Astrocyte (in vitro differentiated cells and primary cell): Measurements from ENCODE around the gene PISD.

ENCODE experiments used
- CTCF ChIP-seq: IDR thresholded peaks from 2 replicates; pipeline ENCODE4 v1.5.1; 2011; ENCODE audit warnings: low read depth, mild to moderate bottlenecking, inconsistent platforms, low read length, moderate library complexity; ENCODE audit not compliant: insufficient read depth
- EZH2 ChIP-seq: IDR thresholded peaks from 2 replicates; pipeline ENCODE4 v1.6.1; 2012; ENCODE audit warnings: mild to moderate bottlenecking, low read length, inconsistent platforms; ENCODE audit not compliant: insufficient read depth

GRCh38 chr22:31620756-31621480, 41.1 kb downstream of the PISD start:
- TF ChIP-seq EZH2, result no peak
- TF ChIP-seq CTCF, result no peak
